ENCODE measurements around the gene ZNF765.

GRCh38 chr19:53461866-53462265 is 66.9 kb downstream of the ZNF765 start:
- TF ChIP-seq CTCF (IDR thresholded peaks at IDR 0.05; ENCODE audit: low read length), result no peak
- TF ChIP-seq EZH2 (IDR thresholded peaks at IDR 0.05; ENCODE audit: borderline replicate concordance, low read length), result no peak

All from OCI-LY1 (cell line).